HepG2 (cell line): ENCODE measurements around the gene ECSIT. TPM values are rescaled to one million over a fixed set of nuclear protein-coding genes. Genes with fewer than 3 reads are reported as not detected.

Source experiments
- ATF1 ChIP-seq: IDR thresholded peaks from 2 replicates; pipeline ENCODE4 v1.6.1; 2016; ENCODE audit warnings: mild to moderate bottlenecking, control low read depth
- ERF ChIP-seq: IDR thresholded peaks from 2 replicates; pipeline ENCODE4 v1.6.1; 2018; ENCODE audit warnings: missing biosample characterization, missing genetic modification reagents
- FOXM1 ChIP-seq: sonication (generic); formaldehyde crosslinking; IDR thresholded peaks from 2 replicates; pipeline ENCODE4 v1.5.0; 2020; ENCODE audit warnings: missing genetic modification reagents
- MED13 ChIP-seq: sonication (generic); formaldehyde crosslinking; IDR thresholded peaks from 2 replicates; pipeline ENCODE4 v1.5.0; 2020; ENCODE audit warnings: missing genetic modification reagents
- PAWR ChIP-seq: sonication (generic); formaldehyde crosslinking; IDR thresholded peaks from 2 replicates; pipeline ENCODE4 v1.4.0; 2020; ENCODE audit warnings: missing genetic modification reagents, mild to moderate bottlenecking, borderline replicate concordance
- POGK ChIP-seq: sonication (generic); formaldehyde crosslinking; conservative IDR thresholded peaks from 2 replicates; pipeline ENCODE4 v1.8.0; 2022; ENCODE audit warnings: mild to moderate bottlenecking, moderate library complexity, missing genetic modification reagents
- SETDB1 ChIP-seq: sonication (generic); formaldehyde crosslinking; IDR thresholded peaks from 2 replicates; pipeline ENCODE4 v1.5.1; 2020; ENCODE audit warnings: missing genetic modification reagents, mild to moderate bottlenecking, borderline replicate concordance
- SRF ChIP-seq: IDR thresholded peaks from 2 replicates; pipeline ENCODE4 v1.6.1; 2011; ENCODE audit warnings: mild to moderate bottlenecking, low read depth, low read length, moderate library complexity
- YEATS4 ChIP-seq: sonication (generic); formaldehyde crosslinking; IDR thresholded peaks from 2 replicates; pipeline ENCODE4 v1.4.0; 2020; ENCODE audit warnings: missing genetic modification reagents, borderline replicate concordance
- ZBTB10 ChIP-seq: sonication (generic); formaldehyde crosslinking; IDR thresholded peaks from 2 replicates; pipeline ENCODE4 v1.4.0; 2020; ENCODE audit warnings: missing genetic modification reagents, borderline replicate concordance
- ZBTB38 ChIP-seq: sonication (generic); formaldehyde crosslinking; IDR thresholded peaks from 2 replicates; pipeline ENCODE4 v1.5.1; 2020; ENCODE audit warnings: mild to moderate bottlenecking, missing genetic modification reagents
- ZBTB7A ChIP-seq: sonication (generic); formaldehyde crosslinking; IDR thresholded peaks from 2 replicates; pipeline ENCODE4 v1.8.0; 2022; ENCODE audit warnings: mild to moderate bottlenecking, missing genetic modification reagents
- ZC3H13 ChIP-seq: sonication (generic); formaldehyde crosslinking; IDR thresholded peaks from 2 replicates; pipeline ENCODE4 v1.8.1; 2023; ENCODE audit warnings: mild to moderate bottlenecking, missing genetic modification reagents, moderate library complexity
- ZMAT5 ChIP-seq: sonication (generic); formaldehyde crosslinking; IDR thresholded peaks from 2 replicates; pipeline ENCODE4 v1.5.0; 2020; ENCODE audit warnings: mild to moderate bottlenecking, low read depth, missing genetic modification reagents, borderline replicate concordance
- ZNF12 ChIP-seq: sonication (generic); formaldehyde crosslinking; IDR thresholded peaks from 2 replicates; pipeline ENCODE4 v1.5.0; 2020; ENCODE audit warnings: missing genetic modification reagents
- ZNF142 ChIP-seq: sonication (generic); formaldehyde crosslinking; IDR thresholded peaks from 2 replicates; pipeline ENCODE4 v1.4.0; 2020; ENCODE audit warnings: missing genetic modification reagents
- ZNF234 ChIP-seq: sonication (generic); formaldehyde crosslinking; conservative IDR thresholded peaks from 2 replicates; pipeline ENCODE4 v1.5.1; 2020; ENCODE audit warnings: mild to moderate bottlenecking, missing genetic modification reagents
- ZNF282 ChIP-seq: fragments of 450-650 bp; IDR thresholded peaks from 2 replicates; pipeline ENCODE4 v1.6.1; 2018; ENCODE audit not compliant: partially characterized antibody
- ZNF484 ChIP-seq: sonication (generic); formaldehyde crosslinking; IDR thresholded peaks from 2 replicates; pipeline ENCODE4 v1.5.1; 2020; ENCODE audit warnings: mild to moderate bottlenecking, low read depth, missing genetic modification reagents, borderline replicate concordance
- ZNF549 ChIP-seq: sonication (generic); formaldehyde crosslinking; IDR thresholded peaks from 2 replicates; pipeline ENCODE4 v1.5.0; 2020; ENCODE audit warnings: missing genetic modification reagents
- polyA plus RNA-seq, 8 experiments: library from polyadenylated mRNA; depleted of rRNA in 3 of 8; stranded (reverse) in 7 of 8; unstranded in 1 of 8; fragments of >200 nt; fragmentation: Illumina TruSeq in 4 of 8; extraction: Trizol in 4 of 8; gene quantifications; 2 replicates each; pipeline versions ENCODE4 v1.2.1 to v1.2.3, GENCODE V29; 2011 to 2016; ENCODE audit warnings: low read depth in 4 of 8, missing spikeins in 1 of 8, mixed read lengths in 1 of 8; ENCODE audit not compliant: insufficient read depth in 1 of 8
- total RNA-seq, 5 experiments: library from RNA; depleted of rRNA; stranded (reverse); fragments of >200 nt; fragmentation: Illumina TruSeq; extraction: Trizol; gene quantifications; 2 replicates each; pipeline ENCODE4 v1.2.3, GENCODE V29; 2016; ENCODE audit warnings: low read depth in 1 of 5

ECSIT gene
- total and polyA plus RNA-seq, 2 of the 13 experiments (the other 11 are each of a cell fraction or from before 2014, with no cell fraction given) = 36.4 to 62.3 TPM

- TF ChIP-seq ZNF142 (CRISPR knock-in tag) (peak; percentile 70; the same call in 1 of the 2 replicates), ZMAT5 (CRISPR knock-in tag) (no peak), ZNF484 (CRISPR knock-in tag) (no peak), YEATS4 (CRISPR knock-in tag) (peak; percentile 74), PAWR (no peak), ZBTB7A (CRISPR knock-in tag) (no peak; the same call in 1 of the 2 replicates), ZC3H13 (CRISPR knock-in tag) (peak; percentile 81), POGK (peak; percentile 91), ERF (CRISPR knock-in tag) (peak; percentile 71; the same call in 1 of the 2 replicates), ZNF234 (CRISPR knock-in tag) (peak; percentile 69; the same call in 1 of the 2 replicates), SETDB1 (CRISPR knock-in tag) (no peak), ZBTB38 (CRISPR knock-in tag) (peak; percentile 73; the same call in 1 of the 2 replicates), FOXM1 (CRISPR knock-in tag) (no peak), ZNF282 (no peak), ZNF12 (CRISPR knock-in tag) (no peak), ZNF549 (no peak), SRF (no peak), ZBTB10 (peak; percentile 68; the same call in 1 of the 2 replicates), ATF1 (CRISPR knock-in tag) (no peak), MED13 (CRISPR knock-in tag) (peak; percentile 85)
Observed at GRCh38 chr19:11482384-11483050, 46.4 kb downstream of the ECSIT start (continued).
